HG03045 (cell line): ENCODE results near the gene DNAH6.

Experiments used
- ATAC-seq: cut with Tn5 transposase; IDR thresholded peaks from one replicate; pipeline ENCODE4 v1.9.1; 2021; ENCODE audit warnings: mild to moderate bottlenecking, moderate library complexity; ENCODE audit not compliant: unreplicated experiment

The DNAH6 gene

GRCh38 chr2:84793641-84794040 lies 277.3 kb downstream of the DNAH6 start:
- no peak for ATAC-seq

- no peak for ATAC-seq
Observed at GRCh38 chr2:84796798-84797197, 280.5 kb downstream of the DNAH6 start.

GRCh38 chr2:84797271-84797670 lies 281.0 kb downstream of the DNAH6 start:
- no peak for ATAC-seq

- ATAC-seq, result no peak
Observed at GRCh38 chr2:84799772-84800171, 283.5 kb downstream of the DNAH6 start.

- ATAC-seq, result peak; percentile 74
Observed at GRCh38 chr2:84800194-84800805, 284.0 kb downstream of the DNAH6 start.

- ATAC-seq, result no peak
Observed at GRCh38 chr2:84801811-84802210, 285.5 kb downstream of the DNAH6 start.

- ATAC-seq, result no peak
Observed at GRCh38 chr2:84805250-84805958, 289.1 kb downstream of the DNAH6 start.

GRCh38 chr2:84807063-84807485 lies 290.8 kb downstream of the DNAH6 start:
- no peak for ATAC-seq

GRCh38 chr2:84808279-84808678 lies 292.0 kb downstream of the DNAH6 start:
- no peak for ATAC-seq

- no peak for ATAC-seq
Observed at GRCh38 chr2:84811839-84812431, 295.6 kb downstream of the DNAH6 start.

- no peak for ATAC-seq
Observed at GRCh38 chr2:84815146-84815545, 298.8 kb downstream of the DNAH6 start.

GRCh38 chr2:84816426-84817026 lies 300.2 kb downstream of the DNAH6 start:
- peak; percentile 72 for ATAC-seq

- peak; percentile 91 for ATAC-seq
Observed at GRCh38 chr2:84817239-84817655, 300.9 kb downstream of the DNAH6 start.

- no peak for ATAC-seq
Observed at GRCh38 chr2:84821806-84822205, 305.5 kb downstream of the DNAH6 start.

- no peak for ATAC-seq
Observed at GRCh38 chr2:84823229-84823628, 306.9 kb downstream of the DNAH6 start.

- no peak for ATAC-seq
Observed at GRCh38 chr2:84823788-84824187, 307.5 kb downstream of the DNAH6 start.

GRCh38 chr2:84827978-84828575 lies 311.8 kb downstream of the DNAH6 start:
- ATAC-seq, result no peak

GRCh38 chr2:84829693-84830092 lies 313.4 kb downstream of the DNAH6 start:
- no peak for ATAC-seq

GRCh38 chr2:84830095-84830494 lies 313.8 kb downstream of the DNAH6 start:
- no peak for ATAC-seq

- no peak for ATAC-seq
Observed at GRCh38 chr2:84830758-84831500, 314.6 kb downstream of the DNAH6 start.
